Measurements from ENCODE around the gene LSM5.

Gene LSM5

DNA sequence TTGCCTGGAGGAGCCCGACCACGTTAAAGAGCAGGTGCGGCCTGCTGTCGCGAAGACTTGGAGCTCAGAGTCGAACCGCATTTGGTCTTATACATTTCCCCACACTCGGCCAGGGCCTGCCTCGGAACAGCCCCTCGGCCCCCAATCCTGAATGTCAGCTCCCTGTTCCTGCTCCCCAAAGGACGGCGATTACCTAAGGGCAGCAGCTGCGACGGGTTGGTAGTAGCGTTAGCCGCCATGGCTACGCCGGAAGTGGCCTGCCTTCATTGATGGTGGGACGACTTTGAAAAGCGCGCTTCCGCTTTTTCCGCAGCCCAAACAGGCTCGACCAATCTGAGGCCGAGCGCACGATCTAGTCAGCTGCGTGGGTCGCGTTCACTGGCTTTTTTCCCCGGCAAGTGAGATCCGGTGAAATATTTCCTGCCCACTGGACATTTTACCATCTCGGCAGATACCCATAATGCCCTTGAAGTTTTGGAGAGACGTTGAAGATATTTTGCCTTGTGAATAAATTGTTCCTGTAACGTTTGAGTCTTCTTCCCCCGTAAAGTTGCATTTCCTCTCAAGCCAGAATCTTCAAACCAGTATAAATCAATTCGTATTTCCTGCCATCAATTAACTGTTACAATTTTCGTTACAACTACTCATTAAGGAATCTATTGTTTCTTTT, at the start of gene LSM5:
LSM5 (minus strand) TSS at position 254 of the 670 bp plus-strand sequence; CDS start at position 239, 15 bp downstream.
- DNase-seq (ENCODE audit: low spot score) (peak; percentile 88), FAIRE-seq (no peak)

DNA sequence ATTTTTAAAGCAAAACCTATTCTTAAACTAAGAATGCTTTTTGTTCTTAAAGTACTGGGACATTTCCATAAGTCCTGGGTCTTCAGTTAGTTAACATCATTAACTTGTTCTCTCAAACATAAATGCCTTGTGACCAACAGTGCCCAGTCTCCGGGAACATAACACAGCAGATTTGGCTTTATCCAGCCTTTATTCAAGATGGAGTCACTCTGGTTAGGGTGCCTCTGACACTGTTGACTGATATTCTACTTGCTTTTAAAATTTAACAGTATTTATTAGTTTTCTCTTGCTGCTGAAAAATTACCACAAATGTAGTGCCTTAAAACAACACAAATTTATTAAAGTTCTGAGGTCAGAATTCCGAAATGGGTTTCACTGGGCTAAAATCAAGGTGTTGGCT, 49.2 kb upstream of the LSM5 start:
- DNase-seq (ENCODE audit: low spot score) = no peak
- FAIRE-seq = no peak

DNA sequence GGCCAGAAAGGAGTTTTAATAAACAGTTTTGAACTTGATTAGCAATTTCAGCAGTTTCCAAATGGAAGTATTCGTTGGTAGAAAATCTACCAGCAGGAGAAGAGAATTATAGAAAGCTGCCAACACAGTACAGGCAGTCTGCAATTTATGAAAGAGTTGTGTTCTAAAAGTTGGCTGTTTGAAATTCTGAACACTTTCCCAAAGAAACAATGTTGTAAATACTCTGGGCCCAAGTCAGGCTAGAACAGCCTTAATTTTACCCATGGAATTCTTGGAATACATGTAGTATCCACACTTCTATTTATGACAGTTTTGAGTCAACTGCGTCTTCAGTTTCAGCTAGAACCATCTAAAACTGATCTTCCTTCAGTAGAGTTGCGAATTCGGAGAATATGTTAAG, 47.6 kb upstream of the LSM5 start:
- FAIRE-seq (no peak), DNase-seq (ENCODE audit: low spot score) (no peak)

DNA sequence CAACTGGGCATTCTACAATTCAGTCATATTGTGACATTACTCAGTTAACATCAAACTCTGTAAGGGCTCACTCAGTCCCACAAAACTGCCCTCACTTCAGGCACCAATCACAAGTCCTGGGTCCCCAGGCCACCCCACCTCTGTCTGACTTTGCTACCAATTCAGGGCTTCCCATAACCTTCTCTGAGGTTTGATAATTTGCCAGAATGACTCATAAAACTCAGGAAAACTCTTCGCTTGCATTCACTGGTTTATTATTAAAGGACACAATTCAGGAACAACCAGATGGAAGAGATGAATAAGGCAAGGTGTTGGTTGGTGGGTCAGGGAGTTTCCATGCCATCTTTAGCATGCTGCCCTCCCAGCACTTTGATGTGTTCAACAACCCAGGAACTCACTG, 46.4 kb upstream of the LSM5 start:
- peak; percentile 87 for DNase-seq (ENCODE audit: low spot score)
- FAIRE-seq = peak; percentile 98

DNA sequence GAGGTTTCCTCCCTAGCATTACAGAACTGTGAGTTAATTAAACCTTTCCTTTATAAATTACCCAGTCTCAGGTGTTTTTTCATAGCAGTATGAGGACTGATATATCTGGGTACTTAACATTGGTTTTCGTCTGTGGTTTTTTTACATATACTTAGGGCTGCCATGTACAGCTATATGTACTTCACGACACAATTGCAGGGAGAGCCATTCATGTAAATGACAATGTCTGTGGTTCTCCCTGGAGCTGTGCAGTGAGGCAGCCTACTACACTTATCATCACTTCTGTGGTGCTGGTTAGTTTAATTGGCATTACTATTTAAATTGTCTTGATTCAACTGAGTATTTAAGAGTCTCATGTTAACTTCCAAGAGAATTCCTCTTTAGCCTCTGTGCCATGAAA, 45.8 kb upstream of the LSM5 start:
- FAIRE-seq = no peak
- no peak for DNase-seq (ENCODE audit: low spot score)

DNA sequence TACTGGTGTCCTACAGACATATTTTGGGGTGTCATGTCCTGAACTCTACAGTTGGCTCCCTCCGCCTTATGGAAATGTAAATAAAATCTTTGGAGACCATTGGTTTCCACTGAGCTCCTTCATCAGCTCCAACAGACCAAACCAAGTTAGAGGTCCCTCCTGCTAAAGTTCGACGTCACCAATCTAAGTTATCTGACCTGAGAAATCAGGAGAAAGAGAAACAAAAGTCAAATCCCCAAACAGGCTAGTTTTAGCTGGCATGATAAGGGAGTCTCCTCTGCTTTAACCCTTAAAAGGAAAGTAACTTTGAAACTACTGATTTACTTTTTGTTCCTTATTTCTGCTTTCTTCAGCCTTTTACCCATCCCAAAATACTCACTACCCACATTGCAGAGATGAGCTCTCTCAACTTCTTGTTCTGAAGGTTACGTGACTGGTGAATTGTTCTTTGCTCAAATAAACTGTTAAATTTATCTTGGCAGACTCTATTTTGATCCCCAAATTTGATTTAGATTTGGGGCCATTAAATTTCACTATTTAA, 45.1 kb upstream of the LSM5 start:
- no peak for DNase-seq (ENCODE audit: low spot score)
- no peak for FAIRE-seq

DNA sequence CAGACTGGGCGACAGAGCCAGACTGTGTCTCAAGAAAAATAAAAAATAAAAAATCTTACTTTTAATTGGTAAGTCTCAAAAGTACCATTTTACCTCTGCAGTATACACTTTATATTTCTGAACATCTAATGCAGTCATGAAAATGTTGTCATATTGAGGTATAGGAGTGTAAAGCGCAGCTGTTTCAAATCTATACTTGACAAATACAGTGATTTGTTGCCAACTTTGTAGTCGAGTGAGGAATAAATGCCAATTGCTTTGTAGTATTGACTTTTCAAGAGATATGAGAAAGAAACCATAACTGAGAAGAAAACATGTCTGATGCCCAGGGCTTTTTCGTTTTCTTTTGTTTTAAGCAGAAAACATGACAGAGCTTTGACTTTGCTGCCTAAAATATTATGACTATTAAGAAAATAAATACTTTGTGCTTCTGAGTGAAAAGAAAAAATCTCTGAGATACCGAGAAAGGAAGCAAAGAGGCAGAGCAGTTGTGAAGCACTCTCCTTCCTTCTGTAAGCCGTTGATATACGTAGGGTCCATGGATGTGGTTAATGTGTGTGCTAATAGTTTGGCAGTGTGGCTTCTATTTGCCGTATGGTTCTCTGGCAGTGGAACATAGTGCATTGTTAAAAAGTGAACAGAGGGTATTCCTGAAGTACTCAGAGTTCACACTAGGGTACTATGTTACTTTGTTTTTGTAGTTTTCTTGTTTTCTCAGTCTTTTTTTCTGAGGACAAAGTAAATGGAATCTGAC, 43.3 kb upstream of the LSM5 start:
- no peak for DNase-seq (ENCODE audit: low spot score)
- FAIRE-seq = no peak

DNA sequence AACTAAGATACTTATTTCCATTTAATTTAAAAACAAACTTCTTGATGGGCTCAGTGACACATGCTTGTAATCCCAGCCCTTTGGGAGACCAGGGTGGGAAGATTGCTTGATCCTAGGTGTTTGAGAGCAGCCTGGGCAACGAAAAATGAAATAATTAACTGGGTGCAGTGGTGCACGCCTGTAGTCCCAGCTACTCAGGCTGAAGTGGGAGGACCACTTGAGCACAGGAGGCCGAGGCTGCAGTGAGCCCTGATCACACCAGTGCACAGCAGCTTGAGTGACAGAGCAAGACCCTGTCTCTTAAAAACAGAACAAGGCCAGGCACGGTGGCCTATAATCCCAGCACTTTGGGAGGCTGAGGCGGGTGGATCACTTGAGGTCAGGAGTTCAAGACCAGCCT, 42.5 kb upstream of the LSM5 start:
- DNase-seq (ENCODE audit: low spot score) = no peak
- FAIRE-seq = no peak

DNA sequence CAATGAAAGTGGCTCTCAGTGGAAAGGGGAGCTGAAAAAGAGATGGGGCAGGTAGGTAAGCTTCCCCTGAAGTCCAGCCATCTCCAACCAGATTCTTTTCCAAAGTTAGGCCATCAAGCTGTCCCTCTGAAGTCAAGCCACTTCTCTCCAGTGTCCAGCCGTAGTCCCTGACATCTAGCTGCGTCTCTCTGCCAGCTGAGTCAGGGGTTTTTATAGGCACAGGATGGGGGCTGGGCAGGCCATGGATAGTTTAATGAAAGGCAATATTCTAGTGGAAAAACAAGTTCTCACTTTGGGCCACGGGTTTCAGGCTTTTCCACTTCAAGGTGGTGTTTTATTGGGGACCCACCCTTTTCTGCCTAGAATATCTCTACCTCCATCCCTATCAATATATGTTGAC, 41.9 kb upstream of the LSM5 start:
- FAIRE-seq (no peak), DNase-seq (ENCODE audit: low spot score) (no peak)

DNA sequence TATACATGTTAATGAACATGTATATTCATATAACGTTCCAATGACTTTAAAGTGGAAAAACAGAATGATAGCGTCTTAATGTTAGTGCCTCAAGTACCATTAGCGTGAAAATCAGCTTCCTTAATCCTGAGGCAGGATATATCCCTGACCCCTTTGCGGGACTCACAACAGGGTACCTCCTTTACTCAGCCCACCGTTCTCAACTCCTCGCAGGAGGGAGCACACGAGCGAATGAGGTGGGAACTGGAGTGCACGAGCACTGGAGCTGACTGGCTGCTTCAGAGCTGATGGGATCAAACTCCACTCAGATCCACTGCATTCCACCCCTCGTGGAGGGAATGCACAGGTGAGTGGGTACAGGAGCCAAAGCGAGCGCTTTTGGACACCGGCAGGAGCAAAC, 41.2 kb upstream of the LSM5 start:
- DNase-seq (ENCODE audit: low spot score) = no peak
- FAIRE-seq = no peak

DNA sequence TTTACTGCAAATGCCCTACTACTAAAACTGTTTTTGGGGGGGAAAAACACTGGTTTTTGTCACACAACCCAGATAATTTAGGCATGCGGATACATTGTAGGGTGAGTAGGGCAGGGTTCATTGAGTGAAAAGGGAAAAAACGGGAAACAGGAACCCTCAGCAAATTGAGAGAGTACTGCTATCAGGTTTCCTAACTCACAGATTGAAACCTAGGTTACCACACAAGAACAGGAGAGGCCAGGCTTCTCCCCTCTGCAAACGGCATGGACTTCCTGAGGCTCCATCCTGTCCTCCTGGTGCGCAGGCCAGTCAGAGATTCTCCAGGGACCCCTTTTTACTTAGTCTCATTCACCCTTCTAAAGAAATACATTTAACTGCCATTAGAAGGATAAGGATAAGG, 35.7 kb upstream of the LSM5 start:
- DNase-seq (ENCODE audit: low spot score) (no peak), FAIRE-seq (no peak)

DNA sequence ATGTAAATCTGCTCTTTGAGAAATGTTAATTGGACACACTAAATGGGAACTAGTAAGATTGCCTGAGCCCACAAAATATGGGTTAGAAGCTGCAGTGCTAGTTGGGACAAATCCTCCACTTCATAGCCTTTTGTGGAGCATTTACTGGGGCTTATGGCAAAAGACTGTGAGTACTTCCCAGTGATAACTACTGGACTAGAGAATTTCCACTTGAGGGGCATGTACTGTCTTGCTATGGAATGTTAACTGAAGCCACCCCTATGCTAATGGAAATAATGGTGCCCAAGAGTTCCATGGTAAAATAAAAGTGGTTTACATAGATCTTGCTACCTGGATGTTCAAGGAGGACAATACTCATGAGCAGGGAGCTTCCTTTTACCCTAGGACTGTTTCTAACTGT, 34.5 kb upstream of the LSM5 start:
- FAIRE-seq = no peak
- DNase-seq (ENCODE audit: low spot score) = no peak

DNA sequence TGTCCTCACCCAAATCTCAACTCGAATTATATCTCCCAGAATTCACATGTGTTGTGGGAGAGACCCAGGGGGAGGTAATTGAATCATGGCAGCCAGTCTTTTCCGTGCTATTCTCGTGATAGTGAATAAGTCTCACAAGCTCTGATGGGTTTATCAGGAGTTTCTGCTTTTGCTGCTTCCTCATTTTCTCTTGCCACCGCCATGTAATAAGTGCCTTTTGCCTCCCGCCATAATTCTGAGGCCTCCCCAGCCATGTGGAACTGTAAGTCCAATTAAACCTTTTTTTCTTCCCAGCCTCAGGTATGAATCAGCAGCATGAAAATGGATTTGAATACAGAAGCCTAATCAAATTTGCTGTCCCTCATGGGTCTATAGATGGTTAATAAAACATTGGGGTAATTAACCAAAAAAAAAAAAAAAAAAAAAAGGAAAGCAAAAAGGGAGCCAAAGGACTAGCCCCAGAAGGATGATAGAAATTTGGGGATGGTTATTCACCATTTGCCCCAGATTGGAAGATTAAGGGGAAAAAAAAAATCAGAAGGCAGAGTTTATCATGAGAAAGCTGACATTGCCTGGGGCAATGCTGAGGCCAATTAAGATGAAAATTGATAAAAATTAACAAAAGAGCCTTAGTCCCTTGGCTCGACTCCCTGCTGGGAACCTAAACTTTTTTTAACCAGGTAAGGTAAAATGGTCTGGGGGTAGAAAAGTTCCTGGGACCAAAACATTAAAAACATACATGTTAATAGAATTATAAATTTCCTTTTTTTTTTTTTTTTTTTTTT, 32.8 kb upstream of the LSM5 start:
- FAIRE-seq = no peak

DNA sequence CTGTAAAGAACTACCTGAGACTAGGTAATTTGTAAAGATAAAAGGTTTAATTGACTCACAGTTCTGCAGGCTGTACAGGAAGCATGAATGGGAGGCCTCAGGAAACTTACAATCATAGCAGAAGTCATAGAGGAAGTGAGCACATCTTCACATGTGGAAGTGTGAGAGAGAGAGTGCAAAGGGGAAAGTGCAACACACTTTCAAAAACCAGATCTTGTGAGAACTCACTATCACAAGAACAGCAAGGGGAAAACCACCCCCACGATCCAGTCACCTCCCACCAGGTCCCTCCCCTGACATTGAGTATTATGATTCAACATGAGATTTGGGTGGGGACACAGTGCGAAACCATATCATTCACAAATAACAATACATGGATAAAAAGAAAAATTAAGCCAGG, 29.6 kb upstream of the LSM5 start:
- FAIRE-seq = no peak
- DNase-seq (ENCODE audit: low spot score) = no peak

More for the DNA sequence above, 32.8 kb upstream of the LSM5 start:
- DNase-seq (ENCODE audit: low spot score) = no peak

DNA sequence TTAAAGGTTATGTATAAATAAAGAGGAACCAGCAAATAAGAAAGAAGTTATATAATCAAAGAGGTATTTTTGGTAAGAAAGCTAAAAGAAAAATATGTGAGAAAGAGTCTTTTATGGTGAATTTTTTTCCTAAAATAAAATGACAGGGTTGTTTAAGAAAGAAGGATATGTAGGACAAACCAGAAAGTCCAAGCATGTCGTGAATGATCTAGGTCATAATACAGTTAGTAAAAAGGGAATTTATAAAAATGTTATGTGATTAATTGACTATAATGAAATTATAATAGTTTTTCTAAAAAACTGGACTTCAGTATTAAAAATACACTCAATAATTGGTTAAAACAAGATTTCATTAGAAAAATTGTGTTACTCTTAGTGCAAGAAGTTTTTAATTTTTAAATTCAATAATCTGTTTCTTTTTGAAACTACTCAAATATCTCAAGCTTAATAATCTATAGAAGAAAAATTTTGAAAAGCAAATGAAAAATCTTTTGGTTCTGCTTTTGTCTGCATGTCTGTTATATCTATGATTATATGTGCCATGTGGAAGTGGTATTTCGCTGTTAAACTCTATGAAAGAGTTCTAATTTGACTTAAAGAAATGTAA, 28.5 kb upstream of the LSM5 start:
- DNase-seq (ENCODE audit: low spot score) (peak; percentile 57), FAIRE-seq (no peak)

DNA sequence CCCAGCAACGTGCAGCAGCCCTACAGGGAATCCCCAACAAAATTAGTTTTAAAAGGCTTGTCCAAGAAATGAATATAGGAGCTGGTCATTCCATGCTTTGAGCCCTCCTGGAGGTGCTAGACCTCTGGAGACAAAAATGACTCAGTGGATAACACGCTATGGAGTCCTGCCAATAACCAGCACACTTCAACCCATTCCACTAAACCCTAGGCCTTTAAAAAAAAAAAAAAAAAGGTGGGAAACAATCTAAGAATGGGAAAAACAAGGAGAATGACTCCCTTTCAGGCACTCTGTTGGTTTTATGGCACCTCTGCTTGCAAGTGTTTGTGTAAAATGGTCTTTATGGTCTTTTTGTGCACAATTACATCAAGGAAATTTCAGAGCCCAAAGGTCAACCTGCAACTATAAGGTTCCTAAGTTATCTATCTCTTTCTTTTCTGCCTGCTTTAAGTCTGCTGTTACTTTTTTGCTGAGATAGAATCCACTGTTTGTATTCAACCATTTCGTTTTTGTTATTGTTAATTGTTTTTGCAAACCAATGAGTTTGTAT, 26.4 kb upstream of the LSM5 start:
- no peak for FAIRE-seq
- DNase-seq (ENCODE audit: low spot score) = peak; percentile 10

DNA sequence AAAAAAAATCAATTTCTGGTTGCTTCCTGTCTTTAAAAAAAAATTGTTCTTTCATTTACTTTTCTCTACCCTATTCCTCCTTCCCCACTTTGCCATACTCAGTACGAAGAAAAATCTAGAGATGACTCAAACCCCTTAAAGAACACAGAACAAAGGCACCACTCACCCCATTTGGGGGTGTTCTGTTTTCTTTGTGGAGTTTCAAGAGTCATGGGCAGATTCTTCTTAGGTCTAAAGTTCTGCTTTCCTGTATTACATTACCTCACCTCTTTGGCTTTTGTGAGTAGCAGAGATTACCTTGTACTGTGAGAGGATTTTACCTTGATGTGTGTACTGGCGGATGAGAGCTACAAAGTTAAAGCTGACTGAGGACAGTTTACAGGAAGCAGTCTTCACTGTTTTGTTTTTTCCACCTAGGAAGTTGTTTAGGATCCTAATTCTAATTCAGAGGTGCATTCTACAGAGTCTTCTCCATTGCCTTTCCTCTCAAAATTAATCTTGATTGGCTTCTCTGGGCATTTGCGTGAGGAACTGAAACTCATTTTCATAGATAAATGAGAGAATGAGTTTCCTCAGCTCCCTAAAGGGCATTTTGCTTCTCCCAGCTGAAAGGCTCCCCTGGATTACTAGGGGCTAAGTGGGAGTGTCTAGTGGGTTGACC, 25.8 kb upstream of the LSM5 start:
- no peak for FAIRE-seq
- no peak for DNase-seq (ENCODE audit: low spot score)

DNA sequence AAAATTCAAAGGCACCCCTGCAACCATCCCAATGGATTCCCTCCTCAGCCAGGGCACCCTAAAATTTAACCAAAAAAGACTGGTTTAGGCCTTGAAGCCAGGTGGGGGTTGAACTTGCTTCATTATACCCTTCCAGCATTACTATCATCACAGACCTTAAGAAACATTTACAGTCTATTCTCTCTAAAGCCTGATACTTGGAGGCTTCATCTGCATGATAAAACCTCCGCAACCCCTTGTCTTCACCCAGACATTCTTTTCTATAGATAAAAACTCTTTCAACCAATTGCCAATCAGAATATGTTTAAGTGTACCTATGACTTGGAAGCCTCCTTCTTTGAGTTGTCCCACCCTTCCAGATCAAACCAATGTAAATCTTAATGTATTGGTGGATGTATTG, 23.0 kb upstream of the LSM5 start:
- no peak for FAIRE-seq
- no peak for DNase-seq (ENCODE audit: low spot score)

DNA sequence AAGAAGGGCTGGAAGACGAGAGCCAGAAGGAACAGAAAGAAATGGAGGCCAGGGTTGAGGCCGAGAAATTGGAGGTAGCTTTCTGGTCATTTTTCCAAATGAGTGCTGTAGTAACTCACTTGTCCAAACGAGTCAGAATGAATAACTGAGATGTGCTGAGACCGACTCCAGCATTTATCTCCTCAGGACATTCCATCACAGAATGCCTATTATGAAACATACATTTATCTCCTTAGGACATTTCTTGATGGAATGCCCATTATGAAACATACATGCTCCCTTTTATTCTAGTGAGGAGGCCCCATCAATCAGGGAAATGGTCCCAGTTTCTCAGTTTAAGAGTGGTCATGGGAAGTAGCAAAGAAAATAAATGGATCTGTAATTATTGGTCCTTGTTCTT, 21.6 kb upstream of the LSM5 start:
- FAIRE-seq (no peak), DNase-seq (ENCODE audit: low spot score) (no peak)

DNA sequence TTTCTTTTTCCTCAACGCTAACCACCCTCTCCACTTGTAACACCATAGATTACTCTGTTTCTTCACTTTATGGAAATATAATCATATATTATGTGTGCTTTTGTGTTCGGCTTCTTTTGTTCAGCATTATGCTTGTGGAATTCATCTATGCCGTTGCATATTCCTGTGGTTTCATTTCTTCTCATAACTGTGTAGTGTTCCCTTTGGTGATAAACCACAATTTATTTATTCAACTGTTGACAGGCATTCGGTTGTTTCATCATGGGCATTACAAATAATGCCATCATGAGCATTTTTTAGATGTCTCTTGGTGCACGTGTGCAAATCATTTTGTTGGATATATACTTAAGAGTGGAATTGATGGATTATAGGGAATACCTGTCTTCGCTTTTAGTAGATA, 17.2 kb upstream of the LSM5 start:
- FAIRE-seq (no peak), DNase-seq (ENCODE audit: low spot score) (no peak)
